K562 (cell line): ENCODE data around the gene RAB3GAP2.

ENCODE experiments used
- DMBX1 ChIP-seq: fragments of 250-450 bp; sonication (Bioruptor Pico); IDR thresholded peaks from 2 replicates; pipeline ENCODE4 v1.8.0; 2022; ENCODE audit warnings: inconsistent platforms, mild to moderate bottlenecking, moderate library complexity, borderline replicate concordance
- FOXM1 ChIP-seq, 2 experiments: fragments of 450-650 bp in 1 of 2; sonication (generic) in 1 of 2; formaldehyde crosslinking in 1 of 2; IDR thresholded peaks; 2 replicates each; pipeline versions ENCODE4 v1.6.1 to v1.9.0; 2017 to 2022; ENCODE audit warnings: low read depth in 2 of 2, mild to moderate bottlenecking in 2 of 2, missing genetic modification reagents in 1 of 2, moderate library complexity in 1 of 2
- GABPB1 ChIP-seq: sonication (generic); formaldehyde crosslinking; IDR thresholded peaks from 2 replicates; pipeline ENCODE4 v1.8.0; 2022; ENCODE audit warnings: mild to moderate bottlenecking, missing genetic modification reagents
- GATA2 ChIP-seq: sonication (generic); formaldehyde crosslinking; IDR thresholded peaks from 2 replicates; pipeline ENCODE4 v1.4.0; 2020; ENCODE audit warnings: mild to moderate bottlenecking, missing genetic modification reagents
- MYBL2 ChIP-seq, 2 experiments: fragments of 450-650 bp in 1 of 2; sonication (generic) in 1 of 2; formaldehyde crosslinking in 1 of 2; IDR thresholded peaks; 2 replicates each; pipeline versions ENCODE4 v1.6.1 to v1.8.1; 2017 to 2022; ENCODE audit warnings: borderline replicate concordance in 1 of 2, inconsistent platforms in 1 of 2, low read depth in 1 of 2, mild to moderate bottlenecking in 1 of 2, missing genetic modification reagents in 1 of 2, moderate library complexity in 1 of 2
- POLR2AphosphoS5 ChIP-seq: IDR thresholded peaks from 2 replicates; pipeline ENCODE4 v1.6.1; 2011; ENCODE audit warnings: mild to moderate bottlenecking, low read depth, low read length, moderate library complexity; ENCODE audit not compliant: control insufficient read depth, insufficient read depth
- POLR3G ChIP-seq: IDR thresholded peaks from 2 replicates; pipeline ENCODE4 v1.6.1; 2011; ENCODE audit not compliant: insufficient read length, insufficient replicate concordance; ENCODE audit errors: extremely low read depth
- SMAD2 ChIP-seq: fragments of 150-350 bp; IDR thresholded peaks from 2 replicates; pipeline ENCODE4 v1.6.1; 2014; ENCODE audit warnings: low read depth, mild to moderate bottlenecking, low read length
- ZNF232 ChIP-seq: sonication (generic); formaldehyde crosslinking; IDR thresholded peaks from 2 replicates; pipeline ENCODE4 v1.8.0; 2022; ENCODE audit warnings: mild to moderate bottlenecking, missing genetic modification reagents
- ZNF644 ChIP-seq: fragments of 200-800 bp; sonication (Bioruptor generic); IDR thresholded peaks from 2 replicates; pipeline ENCODE4 v1.6.1; 2016; ENCODE audit warnings: low read depth, missing genetic modification characterization, missing compliant biosample characterization
- ZNF785 ChIP-seq: fragments of 250-450 bp; sonication (Bioruptor Pico); IDR thresholded peaks from 2 replicates; pipeline ENCODE4 v1.4.0; 2020; ENCODE audit warnings: mild to moderate bottlenecking
- TF ChIP-seq, protein P1 (sequence below): sonication (generic); formaldehyde crosslinking; IDR thresholded peaks from 2 replicates; pipeline ENCODE4 v1.9.0; 2022; ENCODE audit warnings: mild to moderate bottlenecking, missing genetic modification reagents

GRCh38 chr1:220320709-220321108, 48.5 kb upstream of the RAB3GAP2 start:
- TF ChIP-seq DMBX1 (CRISPR knock-in tag): no peak
- no peak for TF ChIP-seq FOXM1 (IDR thresholded peaks at IDR 0.05; ENCODE audit: low read depth)
- no peak for TF ChIP-seq FOXM1 (CRISPR knock-in tag; IDR thresholded peaks at IDR 0.05; ENCODE audit: low read depth)
- no peak for TF ChIP-seq ZNF785
- no peak for TF ChIP-seq MYBL2 (IDR thresholded peaks at IDR 0.05; ENCODE audit: low read depth)
- no peak for TF ChIP-seq MYBL2 (CRISPR knock-in tag; IDR thresholded peaks at IDR 0.05; ENCODE audit: borderline replicate concordance)
- no peak for TF ChIP-seq GABPB1 (CRISPR knock-in tag)
- no peak for TF ChIP-seq ZNF232
- no peak for TF ChIP-seq POLR3G
- no peak for TF ChIP-seq ZNF644
- TF ChIP-seq SMAD2: no peak
- no peak for TF ChIP-seq GATA2
- TF ChIP-seq, protein P1, sequence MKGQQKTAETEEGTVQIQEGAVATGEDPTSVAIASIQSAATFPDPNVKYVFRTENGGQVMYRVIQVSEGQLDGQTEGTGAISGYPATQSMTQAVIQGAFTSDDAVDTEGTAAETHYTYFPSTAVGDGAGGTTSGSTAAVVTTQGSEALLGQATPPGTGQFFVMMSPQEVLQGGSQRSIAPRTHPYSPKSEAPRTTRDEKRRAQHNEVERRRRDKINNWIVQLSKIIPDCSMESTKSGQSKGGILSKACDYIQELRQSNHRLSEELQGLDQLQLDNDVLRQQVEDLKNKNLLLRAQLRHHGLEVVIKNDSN (CRISPR knock-in tag): no peak
- TF ChIP-seq POLR2AphosphoS5: no peak
